ENCODE data around the gene HTR3E. TPM values are rescaled to one million over a fixed set of nuclear protein-coding genes. Genes with fewer than 3 reads are reported as not detected.
"Not testable (repeated sequence)": the region's sequence is repeated elsewhere in the genome, so short reads cannot be mapped to it uniquely, and the experiment has no call there.

Gene HTR3E
- total and polyA plus RNA-seq, 4 experiments from 2014 or later: not detected

DNA sequence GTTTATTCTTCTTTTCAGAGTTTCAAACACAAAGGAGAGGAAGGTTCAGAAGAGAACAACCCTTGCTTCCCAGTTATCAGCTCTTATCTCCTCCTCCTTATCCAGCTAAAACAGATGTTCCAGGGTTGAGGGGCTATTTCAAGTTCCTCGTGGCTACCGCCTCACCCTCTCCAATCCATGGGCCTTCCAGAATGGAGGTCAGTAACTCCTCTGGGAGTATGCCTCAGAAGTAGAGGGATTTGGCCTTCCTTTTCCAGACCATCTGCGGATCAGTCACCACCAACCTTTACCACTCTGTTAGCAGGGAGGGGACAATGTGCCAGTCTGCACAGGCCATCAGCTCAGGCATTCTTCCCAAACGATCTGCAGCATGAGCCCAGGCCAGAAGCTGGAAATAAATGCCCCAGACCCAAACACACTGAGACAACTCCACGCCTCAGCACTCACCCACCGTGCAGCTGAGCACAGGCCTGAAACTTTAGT lies 29.2 kb upstream of the HTR3E start:
- Mint-ChIP-seq H3K27me3 (peaks cover 4 to 6% of the 10 kb centered on the region in 2 donors), H3K4me3 (no peak overlapping the region), H3K27ac (no peak overlapping the region), H3K36me3 (peaks cover 0 to 5% of the 10 kb centered on the region in 2 donors), H3K4me1 (no peaks in the 10 kb centered on the region), H3K9me3 (peaks cover 0 to 13% (median 6%) of the 10 kb centered on the region in 8 donors)
- no peak overlapping the region for H3K27ac ChIP-seq (ENCODE audit: low read depth, low read length)
- no peak overlapping the region for H3K4me3 ChIP-seq (ENCODE audit: low read length in 2 of 2)
- ChIA-PET CTCF (ENCODE audit: partially characterized antibody) (no interaction called here), POLR2A (ENCODE audit: partially characterized antibody) (no interaction called here)
- H3K27me3 ChIP-seq (ENCODE audit: insufficient read depth, low read length): no peaks in the 10 kb centered on the region
- no peaks in the 10 kb centered on the region for H3K4me1 ChIP-seq (ENCODE audit: insufficient read depth, low read length)
- no peak for DNase-seq
- H3K9me3 ChIP-seq (ENCODE audit: control insufficient read depth in 1 of 2, low read length in 2 of 2): no peaks in the 10 kb centered on the region
- no peaks in the 10 kb centered on the region for H3K36me3 ChIP-seq (ENCODE audit: insufficient read depth, low read length)
- intact Hi-C loops (cut with micrococcal nuclease): no loop called here

DNA sequence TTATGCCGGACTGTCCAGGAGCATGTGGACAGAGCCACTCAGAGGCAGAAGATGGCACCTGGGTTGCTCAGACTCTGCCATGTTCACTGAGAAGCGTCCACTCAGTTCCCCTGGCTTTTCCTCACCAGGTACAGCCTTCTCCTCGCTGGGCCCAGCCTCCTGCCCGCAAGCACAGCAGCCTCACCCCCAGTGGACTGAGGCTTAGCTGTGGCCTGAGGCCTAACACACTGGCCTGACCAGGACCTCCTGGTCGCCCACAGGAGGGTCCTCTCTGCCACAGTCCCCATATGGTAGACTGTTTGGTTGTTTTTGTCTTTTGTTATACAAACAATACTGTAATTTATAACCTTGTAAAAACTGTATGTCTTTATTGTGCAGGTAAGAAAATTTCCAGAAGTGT lies 28.5 kb upstream of the HTR3E start:
- intact Hi-C loops (cut with micrococcal nuclease): no loop called here
- no peaks in the 10 kb centered on the region for H3K27me3 ChIP-seq (ENCODE audit: insufficient read depth, low read length)
- H3K27ac Mint-ChIP-seq: no peak overlapping the region
- peaks cover 0 to 5% of the 10 kb centered on the region in 2 donors for H3K36me3 Mint-ChIP-seq
- no peaks in the 10 kb centered on the region for H3K36me3 ChIP-seq (ENCODE audit: insufficient read depth, low read length)
- peaks cover 4 to 6% of the 10 kb centered on the region in 2 donors for H3K27me3 Mint-ChIP-seq
- POLR2A ChIA-PET (ENCODE audit: partially characterized antibody): no interaction called here
- CTCF ChIA-PET (ENCODE audit: partially characterized antibody): no interaction called here
- no peak overlapping the region for H3K4me3 ChIP-seq (ENCODE audit: low read length in 2 of 2)
- no peaks in the 10 kb centered on the region for H3K4me1 Mint-ChIP-seq
- no peak for DNase-seq
- peaks cover 0 to 13% (median 6%) of the 10 kb centered on the region in 8 donors for H3K9me3 Mint-ChIP-seq
- no peak overlapping the region for H3K27ac ChIP-seq (ENCODE audit: low read depth, low read length)
- no peaks in the 10 kb centered on the region for H3K9me3 ChIP-seq (ENCODE audit: control insufficient read depth in 1 of 2, low read length in 2 of 2)
- H3K4me1 ChIP-seq (ENCODE audit: insufficient read depth, low read length): no peaks in the 10 kb centered on the region
- H3K4me3 Mint-ChIP-seq: no peak overlapping the region

DNA sequence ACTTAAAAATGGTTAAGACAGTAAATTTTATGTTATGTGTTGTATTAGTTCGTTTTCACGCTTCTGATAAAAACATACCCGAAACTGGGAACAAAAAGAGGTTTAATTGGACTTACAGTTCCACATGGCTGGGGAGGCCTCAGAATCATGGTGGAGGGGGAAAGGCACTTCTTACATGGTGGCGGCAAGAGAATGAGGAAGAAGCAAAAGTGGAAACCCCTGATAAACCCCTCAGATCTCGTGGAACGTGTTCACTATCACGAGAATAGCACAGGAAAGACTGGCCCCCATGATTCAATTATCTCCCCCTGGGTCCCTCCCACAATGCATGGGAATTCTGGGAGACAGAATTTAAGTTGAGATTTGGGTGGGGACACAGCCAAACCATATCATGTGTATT lies 25.7 kb upstream of the HTR3E start:
- H3K36me3 ChIP-seq (ENCODE audit: insufficient read depth, low read length); POLR2A ChIA-PET (ENCODE audit: partially characterized antibody); H3K27me3 Mint-ChIP-seq; H3K27me3 ChIP-seq (ENCODE audit: insufficient read depth, low read length); H3K27ac ChIP-seq (ENCODE audit: low read depth, low read length); H3K36me3 Mint-ChIP-seq; H3K9me3 ChIP-seq (ENCODE audit: control insufficient read depth in 1 of 2, low read length in 2 of 2); H3K27ac Mint-ChIP-seq; H3K4me1 ChIP-seq (ENCODE audit: insufficient read depth, low read length); intact Hi-C loops (cut with micrococcal nuclease); CTCF ChIA-PET (ENCODE audit: partially characterized antibody); H3K4me3 Mint-ChIP-seq; H3K4me3 ChIP-seq (ENCODE audit: low read length in 2 of 2); DNase-seq; H3K4me1 Mint-ChIP-seq: not testable (repeated sequence)
- peaks cover 0 to 13% (median 6%) of the 10 kb centered on the region in 8 donors for H3K9me3 Mint-ChIP-seq

DNA sequence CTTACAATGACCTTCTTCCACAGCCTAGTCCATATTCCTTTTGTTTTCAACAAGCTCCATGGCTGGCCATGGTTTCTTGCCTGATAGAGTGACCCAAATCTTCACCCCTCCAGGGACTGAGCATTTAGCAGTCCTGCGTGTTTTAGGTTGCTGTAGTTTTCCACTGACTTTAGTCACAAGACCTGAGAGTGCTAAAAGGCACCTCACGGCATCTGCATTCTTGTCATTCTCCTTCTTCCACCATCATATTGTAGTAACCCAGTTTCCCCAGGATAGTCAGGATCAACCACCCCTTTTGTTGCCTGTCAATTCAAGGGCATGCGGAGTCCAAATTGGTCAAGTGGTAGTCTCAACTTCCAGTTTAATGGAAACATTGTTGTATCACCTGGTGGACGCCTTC lies 23.2 kb upstream of the HTR3E start:
- intact Hi-C loops (cut with micrococcal nuclease): no loop called here
- DNase-seq: no peak
- no peaks in the 10 kb centered on the region for H3K9me3 ChIP-seq (ENCODE audit: control insufficient read depth in 1 of 2, low read length in 2 of 2)
- Mint-ChIP-seq H3K4me3 (no peak overlapping the region), H3K4me1 (no peaks in the 10 kb centered on the region), H3K27me3 (peaks cover 14 to 19% of the 10 kb centered on the region in 2 donors), H3K27ac (no peak overlapping the region), H3K9me3 (peaks cover 0 to 13% (median 5%) of the 10 kb centered on the region in 8 donors), H3K36me3 (peaks cover 0 to 5% of the 10 kb centered on the region in 2 donors)
- POLR2A ChIA-PET (ENCODE audit: partially characterized antibody): no interaction called here
- H3K4me3 ChIP-seq (ENCODE audit: low read length in 2 of 2): no peak overlapping the region
- H3K27ac ChIP-seq (ENCODE audit: low read depth, low read length): no peak overlapping the region
- no peaks in the 10 kb centered on the region for H3K27me3 ChIP-seq (ENCODE audit: insufficient read depth, low read length)
- no peaks in the 10 kb centered on the region for H3K36me3 ChIP-seq (ENCODE audit: insufficient read depth, low read length)
- no peaks in the 10 kb centered on the region for H3K4me1 ChIP-seq (ENCODE audit: insufficient read depth, low read length)
- CTCF ChIA-PET (ENCODE audit: partially characterized antibody): no interaction called here

DNA sequence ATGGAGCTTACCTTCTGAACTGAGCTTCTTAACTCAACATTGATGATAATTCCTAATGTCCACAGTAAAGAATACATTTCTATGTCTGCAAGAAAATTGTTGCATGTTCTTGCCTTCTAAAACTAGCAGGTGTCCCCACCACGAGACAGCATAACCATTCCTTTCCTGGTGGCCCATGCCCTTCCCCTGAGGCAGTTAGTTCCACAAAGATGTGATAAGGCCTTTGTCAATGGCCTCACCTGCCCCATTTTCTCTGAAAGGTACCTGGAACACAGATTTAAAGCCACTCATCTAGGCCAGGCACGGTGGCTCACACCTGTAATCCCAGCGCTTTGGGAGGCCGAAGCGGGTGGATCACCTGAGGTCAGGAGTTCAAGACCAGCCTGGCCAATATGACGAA lies 21.0 kb upstream of the HTR3E start:
- Mint-ChIP-seq H3K4me1 (no peaks in the 10 kb centered on the region), H3K9me3 (peaks cover 0 to 5% (median 3%) of the 10 kb centered on the region in 8 donors), H3K27ac (no peak overlapping the region), H3K27me3 (peaks cover 15 to 17% of the 10 kb centered on the region in 2 donors), H3K4me3 (no peak overlapping the region), H3K36me3 (peaks cover 0 to 2% of the 10 kb centered on the region in 2 donors)
- no peaks in the 10 kb centered on the region for H3K36me3 ChIP-seq (ENCODE audit: insufficient read depth, low read length)
- no peaks in the 10 kb centered on the region for H3K9me3 ChIP-seq (ENCODE audit: control insufficient read depth in 1 of 2, low read length in 2 of 2)
- H3K27me3 ChIP-seq (ENCODE audit: insufficient read depth, low read length): no peaks in the 10 kb centered on the region
- POLR2A ChIA-PET (ENCODE audit: partially characterized antibody): no interaction called here
- H3K27ac ChIP-seq (ENCODE audit: low read depth, low read length): no peak overlapping the region
- intact Hi-C loops (cut with micrococcal nuclease): no loop called here
- no peaks in the 10 kb centered on the region for H3K4me1 ChIP-seq (ENCODE audit: insufficient read depth, low read length)
- no peak overlapping the region for H3K4me3 ChIP-seq (ENCODE audit: low read length in 2 of 2)
- CTCF ChIA-PET (ENCODE audit: partially characterized antibody): no interaction called here
- DNase-seq: no peak

DNA sequence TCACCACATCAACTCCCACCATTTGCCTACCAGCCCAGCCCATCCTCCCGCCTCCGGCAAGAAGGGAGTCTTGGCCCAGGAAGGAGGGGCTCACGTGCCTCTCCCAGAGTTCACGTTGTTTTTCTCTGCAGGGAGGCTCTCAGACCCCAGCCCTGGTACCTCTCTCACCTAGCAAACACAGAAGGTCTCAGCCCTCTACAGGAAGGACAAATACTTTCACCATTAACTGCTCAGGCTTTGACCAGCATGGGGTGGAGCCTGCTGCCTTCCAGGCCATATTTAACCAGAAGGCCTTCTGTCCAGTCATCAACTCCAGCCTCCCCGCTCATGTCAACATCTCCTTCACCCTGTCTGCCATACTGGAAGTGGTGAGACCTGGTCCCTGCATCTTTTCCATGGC lies 19.0 kb upstream of the HTR3E start:
- no peak overlapping the region for H3K4me3 ChIP-seq (ENCODE audit: low read length in 2 of 2)
- no peaks in the 10 kb centered on the region for H3K36me3 ChIP-seq (ENCODE audit: insufficient read depth, low read length)
- POLR2A ChIA-PET (ENCODE audit: partially characterized antibody): no interaction called here
- Mint-ChIP-seq H3K27me3 (peaks cover 13 to 14% of the 10 kb centered on the region in 2 donors), H3K9me3 (peaks cover 0 to 2% (median 0%) of the 10 kb centered on the region in 8 donors), H3K4me1 (peaks cover 0 to 1% (median 0%) of the 10 kb centered on the region in 4 donors), H3K4me3 (no peak overlapping the region), H3K36me3 (no peaks in the 10 kb centered on the region), H3K27ac (no peak overlapping the region)
- intact Hi-C loops (cut with micrococcal nuclease): no loop called here
- H3K27me3 ChIP-seq (ENCODE audit: insufficient read depth, low read length): no peaks in the 10 kb centered on the region
- CTCF ChIA-PET (ENCODE audit: partially characterized antibody): no interaction called here
- no peaks in the 10 kb centered on the region for H3K9me3 ChIP-seq (ENCODE audit: control insufficient read depth in 1 of 2, low read length in 2 of 2)
- no peaks in the 10 kb centered on the region for H3K4me1 ChIP-seq (ENCODE audit: insufficient read depth, low read length)
- no peak for DNase-seq
- no peak overlapping the region for H3K27ac ChIP-seq (ENCODE audit: low read depth, low read length)

DNA sequence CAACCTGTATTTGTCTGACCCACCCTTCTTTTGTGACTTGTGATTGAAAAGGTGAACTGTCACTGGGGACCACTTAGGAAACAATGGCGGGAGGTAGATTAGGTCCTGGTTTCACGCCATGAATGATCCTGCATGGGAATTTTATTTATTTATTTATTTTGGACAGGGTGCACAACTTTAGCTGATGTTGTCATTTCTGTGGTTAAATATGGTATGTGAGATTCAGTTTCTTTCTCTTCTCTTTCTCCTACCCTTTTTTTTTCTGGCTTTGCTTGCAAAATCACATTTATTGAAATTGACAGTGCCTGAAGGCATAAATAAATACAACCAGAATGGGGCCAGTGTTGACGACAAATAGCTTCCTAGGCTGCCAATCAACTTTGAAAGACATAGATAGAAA lies 18.0 kb upstream of the HTR3E start:
- no peak for DNase-seq
- H3K36me3 Mint-ChIP-seq: no peaks in the 10 kb centered on the region
- no peaks in the 10 kb centered on the region for H3K4me1 ChIP-seq (ENCODE audit: insufficient read depth, low read length)
- H3K9me3 Mint-ChIP-seq: peaks cover 0 to 3% (median 0%) of the 10 kb centered on the region in 8 donors
- peaks cover 0 to 1% (median 0%) of the 10 kb centered on the region in 4 donors for H3K4me1 Mint-ChIP-seq
- no peak overlapping the region for H3K4me3 ChIP-seq (ENCODE audit: low read length in 2 of 2)
- H3K27ac ChIP-seq (ENCODE audit: low read depth, low read length): no peak overlapping the region
- peaks cover 11 to 13% of the 10 kb centered on the region in 2 donors for H3K27me3 Mint-ChIP-seq
- no peak overlapping the region for H3K27ac Mint-ChIP-seq
- no peaks in the 10 kb centered on the region for H3K36me3 ChIP-seq (ENCODE audit: insufficient read depth, low read length)
- CTCF ChIA-PET (ENCODE audit: partially characterized antibody): no interaction called here
- no peaks in the 10 kb centered on the region for H3K27me3 ChIP-seq (ENCODE audit: insufficient read depth, low read length)
- intact Hi-C loops (cut with micrococcal nuclease): no loop called here
- no peak overlapping the region for H3K4me3 Mint-ChIP-seq
- POLR2A ChIA-PET (ENCODE audit: partially characterized antibody): no interaction called here
- no peaks in the 10 kb centered on the region for H3K9me3 ChIP-seq (ENCODE audit: control insufficient read depth in 1 of 2, low read length in 2 of 2)

All from CD4-positive, alpha-beta memory T cell (primary cell).